ENCODE data around the gene FN3K. TPM values are rescaled to one million over a fixed set of nuclear protein-coding genes. Genes with fewer than 3 reads are reported as not detected.
A peak's percentile ranks its signal among the peaks of the same experiment; 100 is the strongest.

The FN3K gene
- total and polyA plus RNA-seq, 2 of the 13 experiments (the other 11 are each of a cell fraction or from before 2014, with no cell fraction given): 3.5 to 12.2 TPM

GRCh38 chr17:82696916-82697807, 38.3 kb upstream of the FN3K start (continued):
- 0 out of 2 replicates have a peak, but pooled peaks have one; percentile 20 for TF ChIP-seq ZNF142 (CRISPR knock-in tag; IDR thresholded peaks at IDR 0.05)
- peak; percentile 79; the same call in 1 of the 2 replicates for TF ChIP-seq FOXC1 (CRISPR knock-in tag; IDR thresholded peaks at IDR 0.05; ENCODE audit: borderline replicate concordance)
- no peak for TF ChIP-seq ZNF83 (CRISPR knock-in tag; IDR thresholded peaks at IDR 0.05; ENCODE audit: borderline replicate concordance)
- TF ChIP-seq ZNF687 (CRISPR knock-in tag; IDR thresholded peaks at IDR 0.05): peak; percentile 53; the same call in 1 of the 2 replicates
- TF ChIP-seq ZSCAN31 (CRISPR knock-in tag; IDR thresholded peaks at IDR 0.05; ENCODE audit: low read depth): no peak
- TF ChIP-seq HNRNPLL (IDR thresholded peaks at IDR 0.05; ENCODE audit: low read depth, low read length, poor library complexity, severe bottlenecking): peak; percentile 25
- TF ChIP-seq CTCF (CRISPR knock-in tag; IDR thresholded peaks at IDR 0.05): peak; percentile 37; the same call in 1 of the 2 replicates
- no peak for TF ChIP-seq ZMYM4 (CRISPR knock-in tag; IDR thresholded peaks at IDR 0.05)
- 0 out of 2 replicates have a peak, but pooled peaks have one; percentile 22 for TF ChIP-seq ZNF800 (CRISPR knock-in tag; IDR thresholded peaks at IDR 0.05)
